Stimulated activated naive CD4-positive, alpha-beta T cell treated with Interleukin-2 at 50 U/mL for 16 hours (primary cell): Measurements from ENCODE around the gene EXOC4.
"Not testable (repeated sequence)": the region's sequence is repeated elsewhere in the genome, so short reads cannot be mapped to it uniquely, and the experiment has no call there.

Experiments
- DNase-seq: peaks from one replicate; lab custom pipeline; 2025; lab: John Stamatoyannopoulos, UW

The EXOC4 gene

GRCh38 chr7:133252858-133253518, at the start of gene EXOC4:
EXOC4 (plus strand) TSS chr7:133253078.
- peak; percentile 89 for DNase-seq

- DNase-seq, result no peak
Measured at GRCh38 chr7:133203490-133203889, 49.4 kb upstream of the EXOC4 start.

GRCh38 chr7:133207687-133208086, 45.2 kb upstream of the EXOC4 start:
- DNase-seq, result no peak

- DNase-seq, result not testable (repeated sequence)
Measured at GRCh38 chr7:133210817-133211216, 42.1 kb upstream of the EXOC4 start.

GRCh38 chr7:133213772-133214171, 39.1 kb upstream of the EXOC4 start:
- DNase-seq, result not testable (repeated sequence)

- no peak for DNase-seq
Measured at GRCh38 chr7:133217773-133218172, 35.1 kb upstream of the EXOC4 start.

- DNase-seq, result peak; percentile 4
Measured at GRCh38 chr7:133230591-133231194, 22.2 kb upstream of the EXOC4 start.

- no peak for DNase-seq
Measured at GRCh38 chr7:133233142-133233541, 19.7 kb upstream of the EXOC4 start.

- DNase-seq, result no peak
Measured at GRCh38 chr7:133234961-133235875, 17.7 kb upstream of the EXOC4 start.

GRCh38 chr7:133237545-133237944, 15.3 kb upstream of the EXOC4 start:
- no peak for DNase-seq

GRCh38 chr7:133240302-133240701, 12.6 kb upstream of the EXOC4 start:
- DNase-seq, result no peak

- DNase-seq, result no peak
Measured at GRCh38 chr7:133246558-133246957, 6.3 kb upstream of the EXOC4 start.

- no peak for DNase-seq
Measured at GRCh38 chr7:133248901-133249300, 4.0 kb upstream of the EXOC4 start.

- DNase-seq, result no peak
Measured at GRCh38 chr7:133252506-133252857, 396 bp upstream of the EXOC4 start.

GRCh38 chr7:133253519-133253875, 619 bp downstream of the EXOC4 start:
- no peak for DNase-seq

GRCh38 chr7:133255486-133255885, 2.6 kb downstream of the EXOC4 start:
- no peak for DNase-seq

- no peak for DNase-seq
Measured at GRCh38 chr7:133258174-133258573, 5.3 kb downstream of the EXOC4 start.

GRCh38 chr7:133265821-133266220, 12.9 kb downstream of the EXOC4 start:
- no peak for DNase-seq

GRCh38 chr7:133268355-133268754, 15.5 kb downstream of the EXOC4 start:
- DNase-seq, result no peak

GRCh38 chr7:133272336-133272735, 19.5 kb downstream of the EXOC4 start:
- DNase-seq, result no peak

GRCh38 chr7:133273227-133273626, 20.3 kb downstream of the EXOC4 start:
- DNase-seq, result no peak

- DNase-seq, result no peak
Measured at GRCh38 chr7:133274265-133274664, 21.4 kb downstream of the EXOC4 start.

- DNase-seq, result no peak
Measured at GRCh38 chr7:133275008-133275407, 22.1 kb downstream of the EXOC4 start.
